NCI-H526 (cell line): ENCODE data around the gene KRTAP10-8.
"Not testable (repeated sequence)": the region's sequence is repeated elsewhere in the genome, so short reads cannot be mapped to it uniquely, and the experiment has no call there.

Experiments used
- DNase-seq, 2 experiments: peaks; one replicate each; lab custom pipeline; 2025; lab: John Stamatoyannopoulos, UW

KRTAP10-8 gene

DNA sequence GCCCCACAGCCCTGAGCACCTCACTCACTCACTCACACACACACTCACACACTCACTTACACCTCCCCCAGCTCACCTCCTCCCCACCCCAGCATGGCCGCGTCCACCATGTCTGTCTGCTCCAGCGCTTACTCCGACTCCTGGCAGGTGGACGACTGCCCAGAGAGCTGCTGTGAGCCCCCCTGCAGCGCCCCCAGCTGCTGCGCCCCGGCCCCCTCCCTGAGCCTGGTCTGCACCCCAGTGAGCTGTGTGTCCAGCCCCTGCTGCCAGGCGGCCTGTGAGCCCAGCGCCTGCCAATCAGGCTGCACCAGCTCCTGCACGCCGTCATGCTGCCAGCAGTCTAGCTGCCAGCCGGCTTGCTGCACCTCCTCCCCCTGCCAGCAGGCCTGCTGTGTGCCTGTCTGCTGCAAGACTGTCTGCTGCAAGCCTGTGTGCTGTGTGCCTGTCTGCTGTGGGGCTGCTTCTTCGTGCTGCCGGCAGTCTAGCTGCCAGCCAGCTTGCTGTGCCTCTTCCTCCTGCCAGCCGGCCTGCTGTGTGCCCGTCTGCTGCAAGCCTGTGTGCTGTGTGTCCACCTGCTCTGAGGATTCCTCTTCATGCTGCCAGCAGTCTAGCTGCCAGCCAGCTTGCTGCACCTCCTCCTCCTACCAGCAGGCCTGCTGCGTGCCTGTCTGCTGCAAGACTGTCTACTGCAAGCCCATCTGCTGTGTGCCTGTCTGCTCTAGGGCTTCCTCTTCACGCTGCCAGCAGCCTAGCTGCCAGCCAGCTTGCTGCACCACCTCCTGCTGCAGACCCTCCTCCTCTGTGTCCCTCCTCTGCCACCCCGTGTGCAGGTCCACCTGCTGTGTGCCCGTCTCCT, 34.7 kb downstream of the KRTAP10-8 start, which contains the start of gene KRTAP10-11:
TSS of gene KRTAP10-11 (plus strand) at position 49 of the 856 bp plus-strand sequence. CDS start at position 94, 45 bp downstream.
- DNase-seq, result not testable (repeated sequence)

DNA sequence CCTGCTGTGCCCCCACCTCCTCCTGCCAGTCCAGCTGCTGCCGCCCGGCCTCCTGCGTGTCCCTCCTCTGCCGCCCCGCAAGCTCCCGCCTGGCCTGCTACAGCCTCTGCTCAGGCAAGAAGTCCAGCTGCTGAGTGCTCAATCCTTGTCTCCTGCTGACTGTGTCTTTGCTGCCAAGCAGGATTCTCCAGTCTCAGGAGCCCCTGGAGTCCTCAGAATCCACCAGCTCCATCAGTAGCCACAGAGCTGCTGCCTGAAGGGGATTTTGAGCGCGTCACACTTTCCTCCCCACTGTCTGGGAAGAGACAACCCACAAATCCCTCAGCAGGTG, 35.3 kb downstream of the KRTAP10-8 start:
- no peak for DNase-seq

DNA sequence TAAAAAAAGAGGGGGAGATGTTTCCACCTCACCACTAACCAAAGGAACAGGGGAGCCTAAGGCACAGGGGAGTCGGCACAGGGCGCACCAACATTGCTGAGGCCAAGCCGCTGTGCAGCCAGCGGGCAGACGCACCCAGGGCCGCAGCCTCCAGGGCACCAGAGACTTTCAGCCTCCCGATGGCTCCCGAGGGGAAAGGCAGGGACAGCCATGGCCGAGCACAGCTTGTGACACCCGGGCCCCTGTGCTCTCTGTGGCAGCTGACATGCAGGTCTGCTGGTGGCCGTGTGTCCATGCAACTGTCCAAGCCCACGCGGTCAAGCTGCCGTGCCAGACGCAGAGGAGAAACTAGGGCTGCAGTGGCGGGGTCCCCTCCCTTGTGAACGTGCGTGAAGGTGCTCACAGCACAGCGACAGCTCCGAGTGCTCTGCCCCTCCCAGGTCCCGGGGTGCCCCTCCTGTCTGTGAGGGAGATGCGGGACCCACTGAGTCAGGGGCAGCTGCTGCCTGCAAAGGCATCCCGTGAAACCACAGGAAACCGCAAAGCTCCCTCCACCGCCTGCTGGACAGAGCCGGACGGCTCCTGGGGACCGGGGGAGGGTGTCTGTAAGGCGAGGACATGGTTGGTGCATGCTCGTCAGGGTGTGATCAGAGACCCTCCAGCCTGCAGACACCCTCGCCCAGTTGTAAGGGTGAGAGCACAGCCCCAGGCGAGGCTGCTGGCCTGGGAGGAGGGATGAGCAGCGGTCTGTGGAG, 36.9 kb downstream of the KRTAP10-8 start:
- no peak for DNase-seq

DNA sequence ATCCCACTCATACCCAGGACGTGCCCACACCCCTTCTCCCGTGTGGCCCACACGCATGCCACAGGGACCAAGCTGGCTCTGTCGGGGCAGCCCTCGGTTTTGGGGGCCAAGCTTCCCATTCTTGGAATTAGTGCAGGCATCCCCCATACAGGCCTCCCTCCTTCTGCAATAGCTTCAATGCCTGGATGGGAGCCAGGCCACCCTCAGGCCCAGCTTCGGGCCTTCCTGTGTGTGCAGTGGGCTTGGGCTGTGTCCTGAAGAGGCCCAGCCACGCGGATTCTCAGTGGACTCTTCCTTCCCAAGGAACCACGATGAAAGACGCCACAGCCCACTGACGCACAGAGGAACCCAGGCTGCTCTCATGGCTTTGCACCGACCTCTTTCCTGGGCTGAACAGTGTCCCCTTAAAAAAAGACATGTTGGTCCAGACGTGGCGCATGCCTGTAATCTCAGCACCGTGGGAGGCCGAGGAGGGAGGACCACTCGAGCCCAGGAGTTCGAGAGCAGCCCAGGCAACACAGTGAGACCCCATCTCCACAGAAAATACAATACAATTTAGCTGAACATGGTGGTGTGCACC, 37.7 kb downstream of the KRTAP10-8 start:
- DNase-seq, result no peak

GRCh38 chr21:44650265-44650972, 38.5 kb downstream of the KRTAP10-8 start:
- DNase-seq, result no peak

GRCh38 chr21:44650973-44651675, 39.2 kb downstream of the KRTAP10-8 start:
- no peak for DNase-seq

GRCh38 chr21:44653123-44653522, 41.2 kb downstream of the KRTAP10-8 start:
- peak in 1 of 2 experiments; percentile 3 for DNase-seq

GRCh38 chr21:44653656-44654575, 42.0 kb downstream of the KRTAP10-8 start:
- no peak for DNase-seq

DNA sequence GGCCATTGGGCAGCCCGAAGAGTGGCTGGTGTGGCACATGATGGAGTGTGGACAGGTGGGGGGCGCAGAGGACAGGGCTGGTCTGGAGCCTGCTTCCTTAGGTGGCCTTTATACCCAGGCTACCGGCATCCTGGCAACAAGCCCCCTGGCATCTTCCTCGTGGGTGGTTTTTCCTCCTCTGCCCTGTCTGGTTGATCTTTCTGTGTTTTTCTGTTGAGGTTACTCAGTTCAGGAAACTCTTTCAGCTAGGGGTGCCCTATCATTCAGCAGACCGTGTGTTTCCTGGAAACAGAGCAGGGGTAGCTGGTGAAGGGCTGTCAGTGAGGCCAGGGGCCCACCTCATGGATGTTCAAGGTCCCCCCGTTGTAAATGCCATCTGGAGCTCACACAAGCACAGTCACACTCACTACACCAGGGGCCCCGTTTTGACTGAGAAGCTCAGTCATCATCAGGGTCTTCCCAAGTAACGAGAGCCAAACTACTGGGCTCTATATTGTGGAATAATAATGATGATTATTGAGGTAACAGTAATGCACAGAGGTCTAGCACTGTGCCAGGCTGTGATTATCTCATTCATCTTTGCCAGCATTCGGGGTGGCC, 42.8 kb downstream of the KRTAP10-8 start, which contains the start of gene KRTAP12-4:
TSS of gene KRTAP12-4 (minus strand) at position 84 of the 600 bp plus-strand sequence. CDS start at position 39, 45 bp downstream.
- no peak for DNase-seq

- DNase-seq, result no peak
Observed at GRCh38 chr21:44656868-44657267, 45.0 kb downstream of the KRTAP10-8 start.

DNA sequence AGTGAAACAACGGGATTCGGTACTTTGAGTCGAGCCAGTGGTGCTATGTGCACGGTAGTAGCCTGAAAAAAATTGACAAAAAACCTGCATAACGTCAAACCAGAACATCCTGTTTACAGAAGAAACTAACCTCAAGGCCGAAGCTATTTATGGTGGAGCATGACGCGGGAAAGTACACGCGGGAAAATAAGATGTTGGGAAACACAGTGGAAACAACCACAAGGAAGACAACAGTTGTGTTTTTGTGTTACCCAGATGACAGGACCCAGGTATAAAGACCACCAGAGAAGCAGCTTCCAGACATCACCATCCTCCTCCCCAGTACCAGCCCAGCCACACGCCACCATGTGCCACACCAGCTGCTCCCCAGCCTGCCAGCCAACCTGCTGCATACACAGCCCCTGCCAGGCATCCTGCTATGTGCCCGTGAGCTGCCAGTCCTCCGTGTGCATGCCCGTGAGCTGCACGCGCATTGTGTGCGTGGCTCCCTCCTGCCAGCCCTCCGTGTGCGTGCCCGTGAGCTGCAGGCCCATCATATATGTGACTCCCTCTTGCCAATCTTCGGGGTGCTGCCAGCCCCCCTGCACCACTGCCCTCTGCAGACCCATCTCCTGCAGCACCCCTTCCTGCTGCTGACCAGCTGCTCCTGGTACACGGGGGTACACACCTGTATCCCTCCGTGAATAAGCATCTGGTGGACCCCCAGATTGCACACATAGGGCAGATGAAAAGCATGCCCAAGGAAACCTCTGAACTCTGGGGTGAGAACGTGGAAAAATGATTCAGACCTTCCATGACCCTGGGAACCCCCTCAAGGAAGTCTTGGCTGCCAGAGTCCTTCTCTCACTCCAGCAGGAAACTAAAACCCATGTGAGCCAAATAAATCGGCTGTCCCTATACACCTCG, 46.0 kb downstream of the KRTAP10-8 start, which contains the start of gene KRTAP12-3:
TSS of gene KRTAP12-3 (plus strand) at position 298 of the 906 bp plus-strand sequence. CDS start at position 346, 48 bp downstream.
- DNase-seq, result no peak

DNA sequence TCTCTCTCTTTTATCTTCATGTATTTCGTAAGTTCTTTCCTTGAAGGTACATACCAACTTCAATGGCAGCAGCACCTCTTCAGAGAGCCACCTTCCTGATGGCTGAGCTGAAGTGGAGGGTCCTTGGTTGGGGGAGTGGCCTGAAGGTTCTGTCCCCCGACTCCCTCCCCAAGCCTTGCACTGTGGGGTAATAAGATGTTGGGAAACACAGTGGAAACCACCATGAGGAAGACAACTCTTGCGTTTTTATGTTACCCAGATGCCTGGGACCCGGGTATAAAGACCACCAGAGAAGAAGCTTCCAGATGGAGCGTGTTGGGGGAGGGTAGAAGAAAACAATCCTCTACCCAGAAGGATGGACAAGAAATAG, 46.6 kb downstream of the KRTAP10-8 start:
- no peak for DNase-seq

DNA sequence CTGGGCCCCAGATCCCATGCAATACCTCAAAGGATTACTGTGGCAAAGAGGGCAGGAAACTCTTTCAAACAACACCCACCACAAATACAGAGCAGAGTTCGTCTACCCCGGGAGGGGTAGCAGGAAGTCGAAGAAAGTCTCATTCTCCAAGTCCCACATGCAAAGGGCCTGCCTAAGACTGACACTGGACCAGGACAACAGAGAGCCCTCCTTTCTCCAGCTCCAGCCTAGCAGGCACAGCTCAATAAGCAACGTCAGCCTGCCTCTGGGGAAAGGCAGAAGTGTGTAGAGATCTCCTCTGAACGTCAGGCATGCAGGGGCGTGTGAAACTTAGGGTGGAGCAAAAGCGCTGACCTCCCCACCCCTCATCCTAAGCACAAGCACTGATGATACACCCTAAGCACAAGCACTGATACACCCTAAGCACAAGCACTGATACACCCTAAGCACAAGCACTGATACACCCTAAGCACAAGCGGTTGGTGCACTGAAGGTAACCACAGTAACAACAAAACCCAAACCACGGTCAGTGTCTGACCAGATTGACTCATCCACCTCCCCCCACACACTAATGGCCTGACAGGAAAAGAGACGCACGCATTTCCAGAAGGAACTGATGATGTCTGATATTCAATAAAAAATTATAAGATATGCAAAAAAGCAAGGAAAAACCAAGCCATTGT, 47.2 kb downstream of the KRTAP10-8 start:
- no peak for DNase-seq

- DNase-seq, result not testable (repeated sequence)
Observed at GRCh38 chr21:44661567-44661966, 49.7 kb downstream of the KRTAP10-8 start.
